Fibroblast of lung (primary cell): ENCODE results near the gene KIRREL3.

Source experiments
- EZH2 ChIP-seq: IDR thresholded peaks from 2 replicates; pipeline ENCODE4 v1.5.1; 2012; ENCODE audit warnings: low read length, control low read depth, mild to moderate bottlenecking; ENCODE audit errors: missing control alignments
- TF ChIP-seq, protein P1 (sequence below), 2 donors: IDR thresholded peaks in 1 of 2; conservative IDR thresholded peaks in 1 of 2; 1 replicate in 1 of 2; 2 replicates in 1 of 2; pipeline ENCODE4 v1.5.1; 2011 to 2012; ENCODE audit warnings: low read length in 2 of 2, control low read depth in 1 of 2, inconsistent platforms in 1 of 2, low read depth in 1 of 2, mild to moderate bottlenecking in 1 of 2

DNA sequence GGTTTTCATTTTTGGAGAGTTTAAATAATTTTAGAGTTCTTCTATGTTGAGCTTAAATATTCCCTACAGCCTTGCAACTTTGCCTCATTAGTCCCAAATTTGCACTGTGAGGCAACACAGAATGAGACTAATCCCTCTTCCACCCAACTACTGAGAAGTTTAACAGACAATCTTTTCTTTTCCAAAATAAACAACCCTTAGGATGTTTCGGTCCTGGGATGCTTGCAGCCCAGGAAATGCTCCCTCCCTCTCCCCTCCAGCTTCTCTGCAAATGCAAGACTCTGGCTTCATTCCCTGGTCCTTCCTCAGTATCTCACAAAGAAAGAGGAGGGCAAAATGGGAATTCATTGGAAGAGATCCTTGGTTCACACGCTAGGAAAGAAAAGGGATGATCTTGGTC, 422.5 kb downstream of the KIRREL3 start:
- no peak for TF ChIP-seq EZH2
- TF ChIP-seq, protein P1, sequence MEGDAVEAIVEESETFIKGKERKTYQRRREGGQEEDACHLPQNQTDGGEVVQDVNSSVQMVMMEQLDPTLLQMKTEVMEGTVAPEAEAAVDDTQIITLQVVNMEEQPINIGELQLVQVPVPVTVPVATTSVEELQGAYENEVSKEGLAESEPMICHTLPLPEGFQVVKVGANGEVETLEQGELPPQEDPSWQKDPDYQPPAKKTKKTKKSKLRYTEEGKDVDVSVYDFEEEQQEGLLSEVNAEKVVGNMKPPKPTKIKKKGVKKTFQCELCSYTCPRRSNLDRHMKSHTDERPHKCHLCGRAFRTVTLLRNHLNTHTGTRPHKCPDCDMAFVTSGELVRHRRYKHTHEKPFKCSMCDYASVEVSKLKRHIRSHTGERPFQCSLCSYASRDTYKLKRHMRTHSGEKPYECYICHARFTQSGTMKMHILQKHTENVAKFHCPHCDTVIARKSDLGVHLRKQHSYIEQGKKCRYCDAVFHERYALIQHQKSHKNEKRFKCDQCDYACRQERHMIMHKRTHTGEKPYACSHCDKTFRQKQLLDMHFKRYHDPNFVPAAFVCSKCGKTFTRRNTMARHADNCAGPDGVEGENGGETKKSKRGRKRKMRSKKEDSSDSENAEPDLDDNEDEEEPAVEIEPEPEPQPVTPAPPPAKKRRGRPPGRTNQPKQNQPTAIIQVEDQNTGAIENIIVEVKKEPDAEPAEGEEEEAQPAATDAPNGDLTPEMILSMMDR (conservative IDR thresholded peaks at IDR 0.05 in 1 of 2, IDR thresholded peaks at IDR 0.05 in 1 of 2; ENCODE audit: low read depth in 1 of 2, low read length in 2 of 2): no peak
